ENCODE data around the gene CLEC4F.

Gene CLEC4F

GRCh38 chr2:70789304-70790135, 30.9 kb downstream of the CLEC4F start:
- DNase-seq (ENCODE audit: insufficient read length, low spot score) (no peak), FAIRE-seq (no peak)

GRCh38 chr2:70785137-70785911, 35.1 kb downstream of the CLEC4F start:
- no peak for FAIRE-seq
- no peak for DNase-seq (ENCODE audit: insufficient read length, low spot score)

DNA sequence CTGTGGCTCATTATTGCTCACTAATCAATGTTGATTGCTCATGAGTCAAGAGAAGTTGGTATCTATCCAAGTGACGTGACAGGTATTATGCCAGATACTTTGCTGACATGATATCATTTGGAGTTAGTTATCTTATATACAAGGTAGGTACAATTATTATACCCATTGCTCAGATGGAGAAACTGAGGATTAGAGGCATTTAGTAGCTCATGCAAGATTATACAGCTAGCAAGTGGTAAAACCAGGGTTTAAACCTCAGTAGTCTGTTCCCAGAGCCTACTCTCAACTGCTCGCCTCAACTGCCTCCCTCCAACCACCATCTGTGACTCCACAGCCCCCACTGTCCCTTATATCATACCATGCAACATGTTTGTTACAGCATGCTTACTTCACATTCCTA, 36.1 kb downstream of the CLEC4F start:
- no peak for FAIRE-seq
- no peak for DNase-seq (ENCODE audit: insufficient read length, low spot score)

- DNase-seq (ENCODE audit: insufficient read length, low spot score) (no peak), FAIRE-seq (no peak)
Measured at GRCh38 chr2:70779911-70780545, 40.4 kb downstream of the CLEC4F start.

DNA sequence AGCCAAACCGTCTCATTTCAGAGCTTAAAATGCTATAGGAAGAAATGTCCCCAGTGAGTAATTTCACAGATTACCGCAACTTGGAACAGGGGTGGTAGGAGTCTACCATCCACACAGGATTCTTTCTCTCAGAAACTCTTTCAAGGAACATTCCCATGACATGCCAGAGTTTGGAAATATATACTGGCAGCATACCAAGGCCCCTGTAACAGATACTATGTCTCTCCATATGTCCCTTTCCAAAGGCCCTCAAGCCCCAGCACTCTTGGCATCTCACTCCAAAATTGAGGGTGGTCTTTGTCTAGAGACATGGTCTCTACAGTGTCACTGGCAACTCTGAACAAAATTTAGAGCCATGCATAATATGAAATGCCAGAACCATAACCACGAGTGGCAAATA, 40.9 kb downstream of the CLEC4F start:
- FAIRE-seq = no peak
- DNase-seq (ENCODE audit: insufficient read length, low spot score) = no peak

GRCh38 chr2:70778676-70779075, 41.7 kb downstream of the CLEC4F start:
- FAIRE-seq = no peak
- no peak for DNase-seq (ENCODE audit: insufficient read length, low spot score)

- no peak for DNase-seq (ENCODE audit: insufficient read length, low spot score)
- FAIRE-seq = no peak
Measured at GRCh38 chr2:70777450-70777849, 42.9 kb downstream of the CLEC4F start.

DNA sequence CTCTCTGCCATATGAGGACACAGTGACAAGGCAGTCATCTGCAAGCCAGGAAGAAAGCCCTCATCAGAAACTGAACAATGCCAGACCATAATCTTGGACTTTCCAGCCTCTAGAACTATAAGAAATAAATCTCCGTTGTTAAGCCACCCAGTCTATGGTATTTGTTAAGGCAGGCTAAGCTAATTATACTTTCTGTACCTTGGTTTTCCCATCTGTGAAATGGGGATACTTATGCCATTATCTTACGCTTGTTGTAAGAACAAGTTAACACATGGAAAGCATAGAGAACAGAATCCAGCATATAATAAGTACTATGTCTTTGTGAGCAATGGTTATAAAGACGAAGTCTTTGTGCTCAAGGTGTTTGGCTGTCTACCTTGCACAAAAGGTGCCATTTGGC, 44.1 kb downstream of the CLEC4F start:
- FAIRE-seq (no peak), DNase-seq (ENCODE audit: insufficient read length, low spot score) (no peak)

DNA sequence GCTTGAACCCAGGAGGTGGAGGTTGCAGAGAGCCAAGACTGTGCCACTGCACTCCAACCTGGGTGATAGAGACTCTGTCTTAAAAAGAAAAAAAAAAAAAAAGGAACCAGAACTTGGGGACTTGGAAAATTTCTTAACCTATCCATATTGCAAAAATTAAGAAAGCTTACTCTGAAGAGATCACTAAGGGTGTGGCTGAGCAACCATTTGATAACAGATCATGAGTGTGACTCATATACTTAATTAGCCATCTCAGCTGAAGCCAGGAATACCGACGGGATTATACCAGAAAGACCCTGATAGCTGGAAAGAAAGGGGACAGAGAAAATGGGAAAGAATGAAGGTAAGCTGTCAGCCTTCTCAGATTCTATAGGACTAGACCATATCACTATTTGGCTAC, 45.3 kb downstream of the CLEC4F start:
- DNase-seq (ENCODE audit: insufficient read length, low spot score) = no peak
- no peak for FAIRE-seq

DNA sequence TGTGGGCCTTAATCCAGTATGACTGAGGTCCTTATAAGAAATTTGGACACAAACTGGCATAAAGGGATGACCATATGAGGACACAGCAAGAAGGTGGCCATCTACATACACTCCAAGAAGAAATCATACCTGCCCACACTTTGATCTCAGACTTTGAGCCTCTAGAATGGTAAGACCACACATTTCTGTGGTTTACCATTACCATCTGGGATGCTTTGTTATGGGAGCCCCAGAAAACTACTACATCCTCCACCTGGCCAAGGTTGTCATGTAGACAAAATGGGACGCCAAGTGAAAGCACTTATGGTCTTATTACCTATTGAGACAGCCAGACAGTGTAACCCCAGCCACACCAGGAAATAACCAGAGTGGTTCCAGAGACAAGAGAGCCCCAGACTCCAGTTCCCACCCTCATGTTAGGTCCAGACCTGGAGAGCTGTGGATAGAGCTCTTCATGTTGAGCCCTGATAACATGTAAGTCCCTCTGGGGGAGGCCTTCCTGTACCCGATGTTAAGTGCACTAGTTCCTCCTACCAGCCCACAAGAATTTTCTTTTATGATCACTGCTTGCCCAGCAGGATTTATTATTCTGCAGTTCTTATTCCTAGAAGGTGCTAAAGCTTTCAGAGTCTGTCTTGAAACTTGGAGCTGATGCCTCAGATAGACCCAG, 47.8 kb downstream of the CLEC4F start:
- DNase-seq (ENCODE audit: insufficient read length, low spot score) = no peak
- no peak for FAIRE-seq

DNA sequence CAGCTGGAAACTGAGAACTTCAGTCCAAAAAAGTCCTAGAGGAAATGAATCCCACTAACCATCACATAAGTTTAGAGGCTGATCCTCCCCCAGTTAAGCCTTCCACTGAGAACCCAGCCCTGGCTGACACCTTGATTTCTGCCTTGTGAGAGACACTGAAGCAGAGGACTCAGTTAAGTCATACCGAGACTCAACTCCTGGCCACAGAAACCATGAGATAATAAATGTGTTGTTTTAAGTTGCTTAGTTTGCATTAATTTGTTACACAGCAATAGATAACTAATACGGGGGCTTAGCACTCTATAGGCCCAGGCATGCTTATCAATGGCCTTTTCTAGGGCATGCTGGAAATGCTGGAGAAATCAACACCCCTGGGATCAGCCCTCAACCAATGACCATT, 49.0 kb downstream of the CLEC4F start:
- FAIRE-seq (no peak), DNase-seq (ENCODE audit: insufficient read length, low spot score) (no peak)

GRCh38 chr2:70769450-70769849, 50.9 kb downstream of the CLEC4F start:
- DNase-seq (ENCODE audit: insufficient read length, low spot score) (no peak), FAIRE-seq (no peak)

DNA sequence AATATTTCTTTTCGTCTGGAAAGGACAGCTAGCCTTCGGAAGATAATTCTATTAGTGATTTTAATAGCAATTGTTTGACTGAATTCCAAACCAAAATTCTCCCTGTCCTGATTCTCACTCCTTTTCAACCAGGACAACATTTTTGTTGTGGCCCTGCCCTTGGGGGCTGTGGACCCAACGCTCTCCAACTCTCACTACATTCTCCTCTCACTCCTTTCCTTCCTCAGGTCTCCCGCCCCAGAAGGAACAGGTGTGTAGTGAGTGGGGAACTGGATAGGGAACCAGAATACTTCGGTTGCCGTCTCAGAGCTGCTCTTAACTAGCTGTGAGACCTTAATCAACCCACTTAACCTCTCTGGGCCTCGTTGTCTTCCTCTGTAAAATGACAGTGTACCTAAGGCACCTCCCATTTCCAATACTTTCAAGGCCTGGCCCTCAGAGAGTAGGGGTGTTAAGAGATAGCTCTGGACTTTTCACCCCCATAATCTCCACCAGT, 51.8 kb downstream of the CLEC4F start:
- DNase-seq (ENCODE audit: insufficient read length, low spot score) (no peak), FAIRE-seq (no peak)

DNA sequence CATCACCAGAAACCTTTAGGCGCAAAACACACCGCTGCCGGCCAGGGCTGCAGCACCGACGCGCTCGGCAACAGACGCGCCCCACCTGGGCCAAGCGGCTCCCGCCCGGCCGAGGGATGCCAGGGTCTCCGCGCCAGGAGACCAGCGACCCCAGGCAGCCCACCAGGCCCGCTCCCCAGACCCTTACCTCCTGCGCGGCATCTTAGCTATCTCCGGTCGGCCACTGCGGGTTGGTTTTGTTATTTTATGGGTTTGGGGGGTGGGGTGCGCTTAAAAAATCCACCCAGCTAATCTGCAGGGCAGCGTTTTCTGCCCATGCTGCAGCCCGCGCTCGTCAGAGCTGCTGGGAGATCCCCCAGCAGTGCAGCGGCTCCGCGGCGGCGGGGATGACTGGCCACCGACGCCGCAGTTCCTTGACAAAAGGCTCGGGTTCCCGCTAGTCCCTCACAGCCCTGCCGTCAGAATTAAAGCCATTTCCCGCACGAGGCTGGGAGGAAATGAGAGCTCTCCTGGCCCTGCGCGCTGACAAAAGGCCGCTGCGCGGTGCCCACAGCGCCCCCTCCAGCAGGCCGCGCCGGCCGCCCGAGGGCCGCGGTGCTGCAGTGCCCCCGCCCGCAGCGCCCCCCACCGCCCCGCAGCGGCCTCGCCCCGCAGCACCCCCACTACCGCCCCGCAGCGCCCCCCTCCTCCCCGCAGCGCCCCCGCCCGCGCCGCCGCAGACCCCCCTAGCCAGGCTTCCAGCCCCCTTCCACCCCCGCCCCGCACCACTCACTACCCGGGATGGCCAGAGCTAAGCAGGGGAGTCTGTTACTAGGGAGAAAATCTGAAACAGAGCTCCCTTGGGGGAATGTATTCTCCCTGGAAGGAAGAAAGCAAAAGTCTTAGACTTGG, 52.5 kb downstream of the CLEC4F start, which contains the start of gene ADD2:
Gene ADD2 (minus strand): TSS at position 502 of the 891 bp plus-strand sequence. CDS start 61,792 bp downstream, outside the sequence.
- DNase-seq (ENCODE audit: insufficient read length, low spot score) (peak; percentile 54), FAIRE-seq (no peak)

DNA sequence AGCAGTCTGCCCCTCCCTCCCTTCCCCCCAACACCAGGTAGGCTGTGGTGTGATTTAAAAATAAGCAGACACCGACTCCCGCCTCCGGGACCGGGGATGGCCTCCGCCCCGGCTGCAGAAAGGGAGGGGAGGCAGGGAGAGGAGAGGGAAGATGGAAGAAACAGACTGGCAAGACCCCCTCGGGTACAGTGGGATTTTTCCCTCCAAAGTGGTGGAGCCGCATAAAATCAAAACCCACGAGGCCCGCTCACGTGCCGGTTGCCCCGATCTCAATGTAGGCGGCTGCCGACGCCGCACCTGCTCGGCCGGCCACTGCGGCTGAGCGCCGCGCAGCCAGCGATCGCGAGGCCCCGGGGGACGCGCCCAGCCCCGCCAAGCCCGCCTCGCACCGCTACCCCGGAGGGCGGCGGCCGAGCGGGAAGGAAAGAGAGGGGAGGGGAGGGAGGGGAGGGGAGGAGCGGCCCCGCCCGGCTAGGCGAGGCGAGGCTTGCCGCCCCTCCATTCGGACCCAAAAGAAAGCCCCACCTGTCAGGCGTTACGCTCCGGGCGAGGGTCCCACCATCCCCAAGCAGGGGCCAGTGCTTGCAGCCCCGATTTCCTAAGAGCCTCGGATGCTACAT, 53.2 kb downstream of the CLEC4F start:
- no peak for FAIRE-seq
- DNase-seq (ENCODE audit: insufficient read length, low spot score) = no peak

DNA sequence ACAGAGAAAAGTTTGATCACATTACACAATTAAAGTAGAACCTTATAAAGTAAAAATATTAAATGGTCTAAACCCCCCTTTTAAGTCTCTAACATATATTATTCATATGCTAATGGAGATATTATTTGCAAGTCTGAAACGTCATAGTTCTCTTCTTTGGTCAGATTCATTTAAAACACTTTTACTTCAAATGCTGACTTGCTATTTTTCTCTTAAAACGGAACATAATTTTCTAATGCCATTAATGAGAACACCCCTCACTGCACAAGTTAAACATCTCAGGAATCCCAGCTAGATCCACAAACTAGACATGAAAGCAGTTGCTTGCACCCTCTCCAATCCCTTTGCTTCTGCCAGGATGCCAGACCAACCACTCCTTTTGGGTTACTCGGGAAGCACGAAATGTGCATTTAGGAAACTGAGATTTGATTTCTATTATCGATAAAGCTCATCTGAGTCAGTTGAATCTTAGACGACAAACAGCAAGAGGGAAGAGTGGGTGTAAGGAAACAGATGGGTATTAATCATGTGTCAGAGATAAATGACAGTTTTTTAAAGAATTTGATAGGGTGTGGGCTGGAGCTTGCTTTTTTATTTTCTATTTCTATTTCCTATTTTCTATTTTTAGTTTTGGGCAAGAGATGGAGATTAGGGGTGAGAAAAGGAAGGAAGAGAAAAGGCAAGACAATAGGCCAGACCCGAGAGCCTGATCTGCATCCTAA, 53.9 kb downstream of the CLEC4F start:
- DNase-seq (ENCODE audit: insufficient read length, low spot score) = no peak

GRCh38 chr2:70765507-70765906, 54.9 kb downstream of the CLEC4F start:
- FAIRE-seq (no peak), DNase-seq (ENCODE audit: insufficient read length, low spot score) (no peak)

More for the DNA sequence above, 53.9 kb downstream of the CLEC4F start:
- no peak for FAIRE-seq

- no peak for FAIRE-seq
- DNase-seq (ENCODE audit: insufficient read length, low spot score) = no peak
Measured at GRCh38 chr2:70759446-70759845, 61.0 kb downstream of the CLEC4F start.
